Measurements from ENCODE around the gene GALNT9.
A peak's percentile ranks its signal among the peaks of the same experiment; 100 is the strongest.

The GALNT9 gene

DNA sequence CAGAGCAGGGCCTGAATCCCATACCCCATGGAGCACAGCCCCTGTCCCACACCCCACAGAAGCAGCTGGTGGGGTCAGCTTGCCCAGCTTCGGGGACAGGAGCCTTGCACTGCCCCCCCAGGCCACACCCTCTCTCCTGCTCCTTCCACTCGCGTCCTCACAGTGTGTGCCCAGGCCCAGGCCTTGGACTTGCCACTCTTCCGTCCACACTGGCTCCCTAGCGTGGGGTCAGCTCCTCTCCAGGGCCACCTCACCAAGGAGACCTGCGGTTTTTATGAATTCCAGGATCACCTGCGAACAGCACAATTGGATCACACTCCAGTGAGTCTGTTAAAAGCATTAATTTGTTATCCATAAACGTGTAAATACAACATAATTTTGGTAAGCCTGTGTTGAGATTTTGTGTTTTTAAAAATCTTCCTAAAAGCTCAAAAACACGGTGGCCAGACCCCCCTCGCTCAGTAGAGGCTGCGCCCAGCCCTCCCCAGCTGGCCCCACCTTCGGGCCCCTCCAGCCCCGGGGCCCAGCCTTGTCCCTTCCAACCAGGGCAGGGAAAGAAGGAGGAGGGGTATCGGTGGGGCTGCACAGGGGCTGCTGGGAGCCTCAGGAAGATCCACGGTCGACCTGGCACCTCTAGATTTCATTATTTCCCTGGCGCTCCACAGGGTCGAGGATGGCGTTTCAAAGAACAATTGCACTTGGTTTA lies 12.0 kb downstream of the GALNT9 start:
- H3K36me3 Mint-ChIP-seq = no peaks in the 10 kb centered on the region

DNA sequence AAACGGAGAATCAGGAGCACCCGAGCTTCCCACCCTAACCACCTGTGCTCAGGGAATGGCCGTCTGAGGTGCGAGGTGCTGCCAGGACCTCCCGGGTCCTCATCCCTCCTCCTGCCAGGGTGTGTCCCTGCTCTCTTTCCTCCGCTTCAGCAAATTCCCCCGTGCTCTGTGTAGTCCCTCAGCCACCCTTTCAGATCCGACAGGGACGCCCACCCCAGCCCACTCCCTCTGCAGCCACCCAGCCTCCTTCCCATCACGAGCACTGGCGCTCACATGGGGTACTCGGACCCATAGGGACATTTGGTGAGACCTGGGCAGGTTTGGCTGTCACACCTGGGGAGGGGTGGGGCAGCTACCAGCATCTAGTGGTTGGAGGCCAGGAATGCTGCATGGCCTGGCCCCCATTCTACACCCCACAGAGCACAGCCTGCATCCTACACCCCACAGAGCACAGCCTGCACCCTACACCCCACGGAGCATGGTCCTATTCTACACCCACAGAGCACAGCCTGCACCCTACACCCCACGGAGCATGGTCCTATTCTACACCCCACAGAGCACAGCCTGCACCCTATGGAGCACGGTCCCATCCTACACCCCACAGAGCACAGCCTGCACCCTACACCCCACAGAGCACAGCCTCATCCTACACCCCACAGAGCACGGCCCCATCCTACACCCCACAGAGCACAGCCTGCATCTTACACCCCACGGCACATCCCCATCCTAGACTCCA lies 12.7 kb downstream of the GALNT9 start:
- Mint-ChIP-seq H3K9me3 (peaks cover 4% of the 10 kb centered on the region), H3K4me1 (no peaks in the 10 kb centered on the region), H3K27ac (no peak overlapping the region), H3K36me3 (no peaks in the 10 kb centered on the region), H3K4me3 (no peak overlapping the region)
- DNase-seq (ENCODE audit: low spot score in 2 of 2) (no peak), ATAC-seq (no peak)

More for the DNA sequence above, 12.0 kb downstream of the GALNT9 start:
- Mint-ChIP-seq H3K27ac (no peak overlapping the region), H3K9me3 (no peaks in the 10 kb centered on the region), H3K4me3 (no peak overlapping the region), H3K4me1 (no peaks in the 10 kb centered on the region)
- no peak for ATAC-seq
- no peak for DNase-seq (ENCODE audit: low spot score in 2 of 2)

GRCh38 chr12:132315951-132316350 lies 13.4 kb downstream of the GALNT9 start:
- ATAC-seq (no peak), DNase-seq (ENCODE audit: low spot score in 2 of 2) (no peak)
- no peaks in the 10 kb centered on the region for H3K4me1 Mint-ChIP-seq
- H3K27ac Mint-ChIP-seq = no peak overlapping the region
- H3K9me3 Mint-ChIP-seq = peaks cover 11% of the 10 kb centered on the region
- H3K4me3 Mint-ChIP-seq = no peak overlapping the region
- H3K36me3 Mint-ChIP-seq = no peaks in the 10 kb centered on the region

DNA sequence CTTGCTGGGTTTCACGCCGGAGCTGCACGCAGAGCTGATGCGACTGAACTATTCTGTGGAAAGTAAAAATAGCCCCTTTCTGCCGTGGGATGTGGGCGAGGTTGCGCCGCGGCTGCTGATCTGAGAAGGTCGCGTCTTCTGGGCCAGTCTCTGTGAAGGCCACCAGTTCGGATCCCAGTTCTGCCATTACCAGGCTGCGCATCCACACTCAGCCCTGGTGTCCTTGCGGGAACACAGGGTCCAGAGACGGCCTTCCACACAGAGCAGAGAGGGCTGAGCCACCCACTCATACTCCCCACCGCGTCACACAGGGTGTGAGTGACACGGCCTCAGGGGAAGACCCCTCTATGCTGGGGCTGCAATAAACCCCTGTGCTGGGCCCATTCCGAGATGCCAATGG lies 13.9 kb downstream of the GALNT9 start:
- Mint-ChIP-seq H3K9me3 (peaks cover 13% of the 10 kb centered on the region), H3K36me3 (no peaks in the 10 kb centered on the region), H3K4me1 (no peaks in the 10 kb centered on the region), H3K27ac (no peak overlapping the region), H3K4me3 (no peak overlapping the region)
- no peak for DNase-seq (ENCODE audit: low spot score in 2 of 2)
- ATAC-seq = no peak

- no peaks in the 10 kb centered on the region for H3K4me1 Mint-ChIP-seq
- DNase-seq (ENCODE audit: low spot score in 2 of 2) = no peak
- no peak overlapping the region for H3K27ac Mint-ChIP-seq
- no peak overlapping the region for H3K4me3 Mint-ChIP-seq
- H3K36me3 Mint-ChIP-seq = no peaks in the 10 kb centered on the region
- no peak for ATAC-seq
- peaks cover 13% of the 10 kb centered on the region for H3K9me3 Mint-ChIP-seq
These were observed 14.7 kb downstream of the GALNT9 start for GRCh38 chr12:132314516-132315233.

DNA sequence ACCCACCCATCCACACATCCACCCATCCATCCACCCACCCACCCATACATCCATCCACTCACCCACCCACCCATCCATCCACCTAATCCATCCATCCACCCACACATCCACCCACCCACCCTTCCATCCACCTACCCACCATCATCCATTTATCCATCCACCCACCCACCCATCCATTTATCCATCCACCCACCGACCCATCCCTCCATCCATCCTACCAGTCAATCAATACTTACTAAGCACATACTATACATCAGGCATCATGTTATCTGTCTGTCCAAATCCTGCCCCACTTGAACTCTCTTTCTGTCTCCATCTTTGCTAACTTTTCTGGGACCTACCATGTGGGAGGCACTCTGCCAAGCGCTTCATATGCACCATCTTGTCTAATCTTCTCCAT lies 15.4 kb downstream of the GALNT9 start:
- H3K36me3 Mint-ChIP-seq = no peaks in the 10 kb centered on the region
- no peaks in the 10 kb centered on the region for H3K4me1 Mint-ChIP-seq
- DNase-seq (ENCODE audit: low spot score in 2 of 2) (no peak), ATAC-seq (no peak)
- H3K9me3 Mint-ChIP-seq = peaks cover 13% of the 10 kb centered on the region
- no peak overlapping the region for H3K27ac Mint-ChIP-seq
- no peak overlapping the region for H3K4me3 Mint-ChIP-seq

DNA sequence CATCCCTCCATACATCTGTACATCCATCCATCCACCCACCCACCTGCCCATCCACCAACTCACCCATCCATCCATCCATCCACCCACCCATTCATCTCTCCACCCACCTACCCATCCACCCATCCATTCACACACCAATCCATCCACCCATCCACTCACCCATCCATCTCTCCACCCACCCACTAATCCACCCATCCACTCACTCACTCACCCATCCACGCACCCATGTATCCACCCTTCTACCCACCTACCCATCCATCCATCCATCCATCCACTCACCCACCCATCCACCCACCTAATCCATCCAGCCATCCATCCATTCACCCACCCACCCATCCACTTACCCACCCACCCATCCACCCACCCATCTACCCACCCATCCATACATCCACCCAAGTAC lies 16.2 kb downstream of the GALNT9 start:
- Mint-ChIP-seq H3K4me3 (no peak overlapping the region), H3K36me3 (no peaks in the 10 kb centered on the region), H3K27ac (no peak overlapping the region), H3K4me1 (no peaks in the 10 kb centered on the region), H3K9me3 (peaks cover 13% of the 10 kb centered on the region)
- no peak for ATAC-seq
- DNase-seq (ENCODE audit: low spot score in 2 of 2) = no peak

GRCh38 chr12:132312516-132312915 lies 16.9 kb downstream of the GALNT9 start:
- DNase-seq (ENCODE audit: low spot score in 2 of 2) = no peak
- Mint-ChIP-seq H3K36me3 (no peaks in the 10 kb centered on the region), H3K4me1 (no peaks in the 10 kb centered on the region), H3K4me3 (no peak overlapping the region), H3K9me3 (peaks cover 13% of the 10 kb centered on the region), H3K27ac (no peak overlapping the region)
- no peak for ATAC-seq

GRCh38 chr12:132311201-132311915 lies 18.0 kb downstream of the GALNT9 start:
- DNase-seq (ENCODE audit: low spot score in 2 of 2) (no peak), ATAC-seq (no peak)
- Mint-ChIP-seq H3K36me3 (no peaks in the 10 kb centered on the region), H3K27ac (no peak overlapping the region), H3K9me3 (peaks cover 13% of the 10 kb centered on the region), H3K4me3 (no peak overlapping the region), H3K4me1 (no peaks in the 10 kb centered on the region)

GRCh38 chr12:132310181-132311040 lies 19.0 kb downstream of the GALNT9 start:
- ATAC-seq (no peak), DNase-seq (ENCODE audit: low spot score in 2 of 2) (no peak)
- Mint-ChIP-seq H3K36me3 (no peaks in the 10 kb centered on the region), H3K9me3 (peaks cover 13% of the 10 kb centered on the region), H3K4me1 (no peaks in the 10 kb centered on the region), H3K27ac (no peak overlapping the region), H3K4me3 (no peak overlapping the region)

GRCh38 chr12:132309596-132310086 lies 19.7 kb downstream of the GALNT9 start:
- ATAC-seq (no peak), DNase-seq (ENCODE audit: low spot score in 2 of 2) (no peak)
- H3K4me1 Mint-ChIP-seq = no peaks in the 10 kb centered on the region
- no peak overlapping the region for H3K27ac Mint-ChIP-seq
- H3K36me3 Mint-ChIP-seq = no peaks in the 10 kb centered on the region
- peaks cover 13% of the 10 kb centered on the region for H3K9me3 Mint-ChIP-seq
- H3K4me3 Mint-ChIP-seq = no peak overlapping the region

DNA sequence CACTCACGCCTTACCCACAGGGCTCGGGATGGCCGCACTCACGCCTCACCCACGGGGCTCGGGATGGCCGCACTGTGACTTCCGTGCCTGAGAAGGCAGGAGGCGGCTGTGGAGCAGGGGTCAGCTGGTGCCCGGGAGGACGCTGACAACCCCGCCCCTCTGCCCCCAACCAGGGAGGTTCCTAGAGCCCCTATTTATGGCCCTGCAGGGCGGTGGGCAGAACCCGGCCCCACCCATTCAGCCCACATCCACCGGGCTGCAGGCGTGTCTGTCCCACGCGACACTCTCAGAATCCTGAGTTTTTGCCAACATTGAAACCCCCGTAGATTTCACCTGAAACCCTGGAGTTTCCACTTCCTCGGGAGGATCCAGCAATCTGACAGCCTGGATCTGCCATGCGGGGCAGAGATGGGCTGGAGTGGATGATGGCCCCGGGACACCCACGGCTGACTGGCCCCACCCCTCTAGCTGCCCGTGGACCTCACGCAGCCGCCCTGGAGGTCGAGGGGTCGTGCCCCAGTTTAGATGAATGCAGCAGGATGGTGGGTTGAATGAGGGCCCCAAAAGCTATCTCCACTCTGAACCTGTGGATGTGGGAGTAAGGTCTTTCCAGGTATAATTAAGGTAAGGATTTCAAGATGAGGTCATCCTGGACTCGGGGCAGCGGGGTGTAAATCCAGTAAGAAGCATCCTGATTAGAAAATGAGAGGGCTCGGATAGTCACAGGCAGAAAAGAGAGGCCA lies 20.4 kb downstream of the GALNT9 start:
- H3K9me3 Mint-ChIP-seq = peaks cover 13% of the 10 kb centered on the region
- no peaks in the 10 kb centered on the region for H3K36me3 Mint-ChIP-seq
- no peak overlapping the region for H3K27ac Mint-ChIP-seq
- DNase-seq (ENCODE audit: low spot score in 2 of 2) = no peak
- H3K4me3 Mint-ChIP-seq = no peak overlapping the region
- ATAC-seq = no peak
- no peaks in the 10 kb centered on the region for H3K4me1 Mint-ChIP-seq

- DNase-seq (ENCODE audit: low spot score in 2 of 2) (no peak), ATAC-seq (peak; percentile 16)
- Mint-ChIP-seq H3K27ac (no peak overlapping the region), H3K4me1 (no peaks in the 10 kb centered on the region), H3K9me3 (peaks cover 13% of the 10 kb centered on the region), H3K4me3 (no peak overlapping the region), H3K36me3 (no peaks in the 10 kb centered on the region)
These were observed 21.2 kb downstream of the GALNT9 start for GRCh38 chr12:132307976-132308852.
